GM23338 (cell line): ENCODE results near the gene SNRNP25.

ENCODE experiments used
- CREB1 ChIP-seq: fragments of 250-450 bp; sonication (Bioruptor Pico); IDR thresholded peaks from 2 replicates; pipeline ENCODE4 v1.5.0; 2020; ENCODE audit warnings: low read depth, mild to moderate bottlenecking, moderate library complexity
- CTCF ChIP-seq, 2 experiments: fragments of 200-600 bp in 1 of 2; sonication (generic) in 1 of 2; conservative IDR thresholded peaks; 2 replicates each; pipeline versions ENCODE4 v1.5.1 to v1.6.1; 2016 to 2017; ENCODE audit warnings: antibody characterized with exemption in 2 of 2, low read depth in 2 of 2, mild to moderate bottlenecking in 2 of 2, moderate library complexity in 1 of 2
- EZH2 ChIP-seq: fragments of 200-600 bp; sonication (generic); IDR thresholded peaks from one replicate; pipeline ENCODE4 v1.8.0; 2017; ENCODE audit warnings: antibody characterized with exemption, mild to moderate bottlenecking, low read depth; ENCODE audit not compliant: unreplicated experiment
- EZH2phosphoT487 ChIP-seq: fragments of 200-600 bp; sonication (generic); IDR thresholded peaks from one replicate; pipeline ENCODE4 v1.8.1; 2018; ENCODE audit warnings: antibody characterized with exemption; ENCODE audit not compliant: unreplicated experiment
- POLR2AphosphoS5 ChIP-seq: IDR thresholded peaks from 2 replicates; pipeline ENCODE4 v1.6.1; 2016; ENCODE audit warnings: antibody characterized with exemption, low read depth
- REST ChIP-seq: IDR thresholded peaks from one replicate; pipeline ENCODE4 v1.6.1; 2018; ENCODE audit warnings: antibody characterized with exemption; ENCODE audit not compliant: unreplicated experiment

- TF ChIP-seq CTCF (conservative IDR thresholded peaks at IDR 0.05; ENCODE audit: low read depth in 2 of 2) (no peak), EZH2 (no peak), POLR2AphosphoS5 (no peak), EZH2phosphoT487 (no peak), CREB1 (CRISPR knock-in tag) (no peak), REST (no peak)
These were observed 9.4 kb downstream of the SNRNP25 start for GRCh38 chr16:62968-63391.
